Femur (tissue), 1 donor: Measurements from ENCODE around the gene FBXO46.
"Not testable (repeated sequence)": the region's sequence is repeated elsewhere in the genome, so short reads cannot be mapped to it uniquely, and the experiment has no call there.

Source experiments
- DNase-seq: peaks from one replicate; pipeline ENCODE4 v3.0.0-alpha.2; 2017

Gene FBXO46

GRCh38 chr19:45720065-45720464, 10.6 kb downstream of the FBXO46 start:
- DNase-seq = not testable (repeated sequence)

- DNase-seq = no peak
These were observed 12.6 kb downstream of the FBXO46 start for GRCh38 chr19:45717983-45718650.

GRCh38 chr19:45717131-45717982, 13.3 kb downstream of the FBXO46 start:
- DNase-seq = peak; percentile 99

GRCh38 chr19:45716359-45717130, 14.2 kb downstream of the FBXO46 start:
- no peak for DNase-seq

GRCh38 chr19:45715139-45715538, 15.6 kb downstream of the FBXO46 start:
- no peak for DNase-seq

- DNase-seq = no peak
These were observed 17.6 kb downstream of the FBXO46 start for GRCh38 chr19:45713141-45713540.

- DNase-seq = no peak
These were observed 18.0 kb downstream of the FBXO46 start for GRCh38 chr19:45712699-45713067.

GRCh38 chr19:45711851-45712698, 18.6 kb downstream of the FBXO46 start:
- DNase-seq = no peak

- DNase-seq = no peak
These were observed 20.2 kb downstream of the FBXO46 start for GRCh38 chr19:45710356-45711130.

GRCh38 chr19:45705710-45706415, 24.8 kb downstream of the FBXO46 start:
- DNase-seq = no peak

GRCh38 chr19:45705115-45705514, 25.6 kb downstream of the FBXO46 start:
- no peak for DNase-seq

- DNase-seq = no peak
These were observed 29.0 kb downstream of the FBXO46 start for GRCh38 chr19:45701676-45702075.

GRCh38 chr19:45693106-45693788, 37.4 kb downstream of the FBXO46 start:
- DNase-seq = peak; percentile 83

- peak; percentile 97 for DNase-seq
These were observed 38.2 kb downstream of the FBXO46 start, which contains the start of gene QPCTL for GRCh38 chr19:45692187-45693105. TSS of gene QPCTL (plus strand) at chr19:45692666. CDS start at chr19:45692704, 38 bp downstream.

- DNase-seq = peak; percentile 97
These were observed 39.0 kb downstream of the FBXO46 start, which contains the start of gene SNRPD2 for GRCh38 chr19:45691516-45692186. TSS of gene SNRPD2 (minus strand) at chr19:45691953. CDS start at chr19:45691888, 65 bp downstream.

GRCh38 chr19:45687599-45687998, 43.1 kb downstream of the FBXO46 start:
- DNase-seq = no peak

- DNase-seq = not testable (repeated sequence)
These were observed 45.7 kb downstream of the FBXO46 start for GRCh38 chr19:45685045-45685444.

- DNase-seq = no peak
These were observed 47.8 kb downstream of the FBXO46 start for GRCh38 chr19:45682908-45683307.
